Neural cell (in vitro differentiated cells): Measurements from ENCODE around the gene APC. TPM values are rescaled to one million over a fixed set of nuclear protein-coding genes. Genes with fewer than 3 reads are reported as not detected.

Experiments used
- H2AFZ ChIP-seq: fragments of 200-600, 300-800 bp; sonication (generic), shearing (Covaris generic); 2 replicates; pipeline ENCODE4 v1.6.0; 2014; ENCODE audit warnings: low read depth, mild to moderate bottlenecking, antibody characterized with exemption, low read length, moderate library complexity
- H3F3A ChIP-seq: fragments of 200-600 bp; shearing (Covaris generic); 2 replicates; pipeline ENCODE4 v1.6.1; 2016; ENCODE audit warnings: mild to moderate bottlenecking, moderate library complexity, mixed read lengths, antibody characterized with exemption, low read length; ENCODE audit not compliant: insufficient read depth, poor library complexity, severe bottlenecking
- H3K27ac ChIP-seq: fragments of 200-600, 300-800 bp; sonication (generic), shearing (Covaris generic); 2 replicates; pipeline ENCODE4 v1.5.1; 2014; ENCODE audit warnings: mild to moderate bottlenecking, low read length, moderate library complexity
- H3K27me3 ChIP-seq: fragments of 300-800, 200-600 bp; sonication (generic), shearing (Covaris generic); 2 replicates; pipeline ENCODE4 v1.6.0; 2014; ENCODE audit warnings: mild to moderate bottlenecking, low read depth, low read length, moderate library complexity; ENCODE audit not compliant: insufficient read depth
- H3K36me3 ChIP-seq: fragments of 300-800, 200-600 bp; sonication (generic), shearing (Covaris generic); 2 replicates; pipeline ENCODE4 v1.5.1; 2014; ENCODE audit warnings: mild to moderate bottlenecking, antibody characterized with exemption, low read length, moderate library complexity; ENCODE audit not compliant: insufficient read depth
- H3K4me2 ChIP-seq: fragments of 300-800, 200-600 bp; sonication (generic), shearing (Covaris generic); 2 replicates; pipeline ENCODE4 v1.6.0; 2014; ENCODE audit warnings: mild to moderate bottlenecking, low read length
- H3K4me3 ChIP-seq: fragments of 300-800, 200-600 bp; sonication (generic), shearing (Covaris generic); 2 replicates; pipeline ENCODE4 v1.5.1; 2014; ENCODE audit warnings: mild to moderate bottlenecking, low read length, moderate library complexity
- H3K79me2 ChIP-seq: fragments of 200-600 bp; shearing (Covaris generic); replicated peaks from 2 replicates; pipeline ENCODE4 v1.6.0; 2014; ENCODE audit warnings: mild to moderate bottlenecking, low read length, moderate library complexity; ENCODE audit not compliant: insufficient read depth
- H3K9ac ChIP-seq: fragments of 300-800, 200-600 bp; sonication (generic), shearing (Covaris generic); 2 replicates; pipeline ENCODE4 v1.6.1; 2016; ENCODE audit warnings: mild to moderate bottlenecking, low read length, mixed read lengths
- H3K9me2 ChIP-seq: fragments of 200-600 bp; shearing (Covaris generic); 2 replicates; pipeline ENCODE4 v1.6.1; 2016; ENCODE audit warnings: mild to moderate bottlenecking, low read length, mixed read lengths; ENCODE audit not compliant: insufficient read depth
- H3K9me3 ChIP-seq: fragments of 200-600, 300-800 bp; sonication (generic), shearing (Covaris generic); 2 replicates; pipeline ENCODE4 v1.6.1; 2016; ENCODE audit warnings: mild to moderate bottlenecking, mixed run types, low read length, moderate library complexity, mixed read lengths
- H4K20me1 ChIP-seq: fragments of 200-600 bp; shearing (Covaris generic); 2 replicates; pipeline ENCODE4 v1.6.1; 2016; ENCODE audit warnings: mild to moderate bottlenecking, mixed run types; ENCODE audit not compliant: insufficient read depth
- CTCF ChIP-seq: fragments of 450-650 bp; IDR thresholded peaks from 2 replicates; pipeline ENCODE4 v1.5.1; 2014; ENCODE audit warnings: antibody characterized with exemption, mild to moderate bottlenecking, moderate library complexity; ENCODE audit not compliant: poor library complexity, severe bottlenecking
- EP300 ChIP-seq: fragments of 450-650 bp; conservative IDR thresholded peaks from 2 replicates; pipeline ENCODE4 v1.6.1; 2014; ENCODE audit warnings: antibody characterized with exemption, mild to moderate bottlenecking, moderate library complexity; ENCODE audit not compliant: poor library complexity, severe bottlenecking
- EZH2 ChIP-seq: fragments of 200-600, 300-800 bp; shearing (Covaris generic), sonication (generic); IDR thresholded peaks from 2 replicates; pipeline ENCODE4 v1.6.1; 2014; ENCODE audit warnings: antibody characterized with exemption, low read length, borderline replicate concordance, mild to moderate bottlenecking; ENCODE audit not compliant: insufficient read depth, poor library complexity, severe bottlenecking
- MXI1 ChIP-seq: fragments of 450-650 bp; conservative IDR thresholded peaks from 2 replicates; pipeline ENCODE4 v1.6.1; 2014; ENCODE audit warnings: antibody characterized with exemption, mild to moderate bottlenecking; ENCODE audit not compliant: poor library complexity, severe bottlenecking
- POLR2AphosphoS5 ChIP-seq: IDR thresholded peaks from 2 replicates; pipeline ENCODE4 v1.6.1; 2012
- RAD21 ChIP-seq: fragments of 450-650 bp; conservative IDR thresholded peaks from 2 replicates; pipeline ENCODE4 v1.6.1; 2014; ENCODE audit warnings: antibody characterized with exemption, mild to moderate bottlenecking, moderate library complexity
- REST ChIP-seq: IDR thresholded peaks from 2 replicates; pipeline ENCODE4 v1.6.1; 2012; ENCODE audit warnings: borderline replicate concordance
- SMC3 ChIP-seq: fragments of 450-650 bp; conservative IDR thresholded peaks from 2 replicates; pipeline ENCODE4 v1.6.1; 2014; ENCODE audit warnings: antibody characterized with exemption, mild to moderate bottlenecking, moderate library complexity; ENCODE audit not compliant: poor library complexity
- TAF1 ChIP-seq: IDR thresholded peaks from 2 replicates; pipeline ENCODE4 v1.6.1; 2012; ENCODE audit warnings: low read depth
- polyA plus RNA-seq: library from polyadenylated mRNA; depleted of rRNA; stranded (reverse); fragments of >200 nt; gene quantifications from 2 replicates; pipeline ENCODE4 v1.2.3, GENCODE V29; 2014

APC gene
- polyA plus RNA-seq, 1 donor from 2014 or later = 40.6 TPM

GRCh38 chr5:112830378-112830777, 92.7 kb downstream of the APC start:
- H3K9me3 ChIP-seq = no peaks in the 10 kb centered on the region
- H3K36me3 ChIP-seq = peaks cover 8% of the 10 kb centered on the region
- H3K27me3 ChIP-seq = no peaks in the 10 kb centered on the region
- no peak for TF ChIP-seq POLR2AphosphoS5
- no peak for TF ChIP-seq TAF1
- no peak for TF ChIP-seq MXI1
- TF ChIP-seq EP300 = no peak
- no peak for TF ChIP-seq RAD21
- no peak for TF ChIP-seq REST
- TF ChIP-seq CTCF = no peak
- TF ChIP-seq EZH2 = no peak
- no peak for TF ChIP-seq SMC3
- H3K4me3 ChIP-seq = no peak overlapping the region
- H3F3A ChIP-seq = no peaks in the 10 kb centered on the region
- no peaks in the 10 kb centered on the region for H4K20me1 ChIP-seq
- H3K4me2 ChIP-seq = no peak overlapping the region
- no peaks in the 10 kb centered on the region for H3K9me2 ChIP-seq
- no peak overlapping the region for H3K9ac ChIP-seq
- H3K79me2 ChIP-seq = no peaks in the 10 kb centered on the region
- no peak overlapping the region for H3K27ac ChIP-seq
- H2AFZ ChIP-seq = no peak overlapping the region

GRCh38 chr5:112833971-112834370, 96.3 kb downstream of the APC start:
- H3K9ac ChIP-seq = no peak overlapping the region
- H4K20me1 ChIP-seq = no peaks in the 10 kb centered on the region
- peaks cover 24% of the 10 kb centered on the region for H3K36me3 ChIP-seq
- H3K27ac ChIP-seq = no peak overlapping the region
- no peak overlapping the region for H3K4me2 ChIP-seq
- no peaks in the 10 kb centered on the region for H3K9me2 ChIP-seq
- H3F3A ChIP-seq = no peaks in the 10 kb centered on the region
- H3K9me3 ChIP-seq = no peaks in the 10 kb centered on the region
- H2AFZ ChIP-seq = no peak overlapping the region
- H3K27me3 ChIP-seq = no peaks in the 10 kb centered on the region
- no peaks in the 10 kb centered on the region for H3K79me2 ChIP-seq
- no peak for TF ChIP-seq REST
- TF ChIP-seq MXI1 = no peak
- TF ChIP-seq RAD21 = no peak
- no peak for TF ChIP-seq EZH2
- TF ChIP-seq CTCF = no peak
- no peak for TF ChIP-seq EP300
- no peak for TF ChIP-seq TAF1
- TF ChIP-seq POLR2AphosphoS5 = no peak
- H3K4me3 ChIP-seq = no peak overlapping the region
